ENCODE measurements around the gene GDPD3. TPM values are rescaled to one million over a fixed set of nuclear protein-coding genes. Genes with fewer than 3 reads are reported as not detected.

GDPD3 gene
- total and polyA plus RNA-seq, 2 of the 13 experiments (the other 11 are each of a cell fraction or from before 2014, with no cell fraction given): 18.7 to 20.6 TPM

GRCh38 chr16:30065102-30065942 is 48.0 kb downstream of the GDPD3 start, which contains the start of gene ALDOA (continued):
- TF ChIP-seq DR1 (CRISPR knock-in tag; IDR thresholded peaks at IDR 0.05) (peak; percentile 99), HNF1B (CRISPR knock-in tag; IDR thresholded peaks at IDR 0.05) (peak; percentile 99), REXO4 (CRISPR knock-in tag; IDR thresholded peaks at IDR 0.05; ENCODE audit: borderline replicate concordance) (peak; percentile 97), ZNF501 (CRISPR knock-in tag; IDR thresholded peaks at IDR 0.05) (peak; percentile 83), ZNF337 (CRISPR knock-in tag; IDR thresholded peaks at IDR 0.05; ENCODE audit: borderline replicate concordance, low read depth) (no peak), IRX3 (CRISPR knock-in tag; IDR thresholded peaks at IDR 0.05; ENCODE audit: borderline replicate concordance, low read depth) (peak; percentile 57; the same call in 1 of the 2 replicates), PLRG1 (conservative IDR thresholded peaks at IDR 0.05) (no peak), RORA (CRISPR knock-in tag; IDR thresholded peaks at IDR 0.05) (no peak), NPAS2 (CRISPR knock-in tag; IDR thresholded peaks at IDR 0.05; ENCODE audit: borderline replicate concordance) (0 out of 2 replicates have a peak, but pooled peaks have one; percentile 88), ZNF615 (CRISPR knock-in tag; IDR thresholded peaks at IDR 0.05; ENCODE audit: borderline replicate concordance) (peak; percentile 31; the same call in 1 of the 2 replicates), GATA4 (IDR thresholded peaks at IDR 0.05; ENCODE audit: borderline replicate concordance, low read depth) (peak; percentile 88), ZNF672 (CRISPR knock-in tag; IDR thresholded peaks at IDR 0.05) (0 out of 2 replicates have a peak, but pooled peaks have one; percentile 3), GRHL1 (CRISPR knock-in tag; conservative IDR thresholded peaks at IDR 0.05) (no peak; the same call in 1 of the 2 replicates), ZNF790 (CRISPR knock-in tag; IDR thresholded peaks at IDR 0.05; ENCODE audit: borderline replicate concordance) (no peak; the same call in none of the 2 replicates), ZMYM2 (CRISPR knock-in tag; IDR thresholded peaks at IDR 0.05) (peak; percentile 22; the same call in 1 of the 2 replicates), MBNL3 (CRISPR knock-in tag; conservative IDR thresholded peaks at IDR 0.05) (no peak), SALL1 (CRISPR knock-in tag; IDR thresholded peaks at IDR 0.05) (peak; percentile 93), STAT6 (CRISPR knock-in tag; IDR thresholded peaks at IDR 0.05; ENCODE audit: borderline replicate concordance) (peak; percentile 89), ERF (CRISPR knock-in tag; IDR thresholded peaks at IDR 0.05) (peak; percentile 98), ZFP36L1 (CRISPR knock-in tag; IDR thresholded peaks at IDR 0.05) (peak; percentile 97), GFI1 (CRISPR knock-in tag; IDR thresholded peaks at IDR 0.05; ENCODE audit: borderline replicate concordance) (0 out of 2 replicates have a peak, but pooled peaks have one; percentile 50), ZNF326 (CRISPR knock-in tag; IDR thresholded peaks at IDR 0.05; ENCODE audit: borderline replicate concordance) (no peak), ZNF468 (CRISPR knock-in tag; IDR thresholded peaks at IDR 0.05) (peak; percentile 99), GATAD2A (CRISPR knock-in tag; IDR thresholded peaks at IDR 0.05) (peak; percentile 75)

Measured in HepG2 (cell line).